ENCODE measurements around the gene ST6GAL1.

DNA sequence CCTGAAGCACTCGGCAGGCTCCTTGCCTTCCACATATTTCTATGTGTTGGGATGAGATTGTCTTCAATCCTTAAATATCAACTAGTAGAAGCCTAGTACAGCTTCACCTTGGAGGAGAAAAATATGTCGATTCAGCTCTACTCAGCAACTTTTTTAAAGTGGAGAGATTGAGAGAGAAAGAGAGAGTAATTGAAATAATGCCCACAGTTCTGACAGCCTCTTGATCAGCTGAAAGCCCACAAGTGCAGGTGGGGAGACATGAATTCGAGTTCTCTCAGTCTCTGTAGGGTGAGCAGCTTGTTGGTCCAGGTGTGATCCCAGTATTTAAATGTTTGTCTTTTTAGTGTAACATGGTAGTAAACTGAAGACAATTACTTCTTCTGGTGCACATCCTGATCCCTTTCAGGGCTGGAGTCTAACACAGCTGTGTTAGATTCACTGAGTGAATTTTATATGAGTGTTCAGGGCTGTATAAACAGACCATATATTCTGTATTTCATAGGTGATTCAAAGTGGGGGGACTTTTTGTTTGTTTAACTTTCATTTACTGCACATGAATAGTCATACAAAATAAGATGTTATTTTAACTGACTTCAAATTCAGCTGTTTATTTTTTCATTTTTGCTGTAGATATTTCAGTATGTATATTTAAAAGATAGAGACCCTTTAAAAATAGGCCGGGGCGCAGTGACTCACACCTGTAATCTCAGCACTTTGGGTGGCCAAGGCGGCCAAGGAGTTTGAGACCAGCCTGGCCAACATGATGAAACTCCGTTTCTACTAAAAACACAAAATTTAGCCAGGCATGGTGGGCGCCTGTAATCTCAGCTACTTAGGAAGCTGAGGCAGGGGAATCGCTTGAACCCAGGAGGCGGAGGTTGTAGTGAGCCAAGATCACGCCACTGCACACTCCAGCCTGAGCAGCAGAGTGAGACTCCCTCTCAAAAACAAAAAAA, 64.0 kb downstream of the ST6GAL1 start:
- no peak for TF ChIP-seq YY1 (IDR thresholded peaks at IDR 0.05; ENCODE audit: insufficient read depth, insufficient read length)
- no peak for TF ChIP-seq ZNF274 (IDR thresholded peaks at IDR 0.05; ENCODE audit: low read depth, low read length)
- no peak for TF ChIP-seq SUZ12 (IDR thresholded peaks at IDR 0.05; ENCODE audit: extremely low read depth, insufficient read depth, insufficient read length)
